ENCODE results near the gene CYB561. TPM values are rescaled to one million over a fixed set of nuclear protein-coding genes. Genes with fewer than 3 reads are reported as not detected.

The CYB561 gene
- total RNA-seq, 1 experiment from 2014 or later: 20.7 TPM

GRCh38 chr17:63399856-63400255, 46.2 kb downstream of the CYB561 start:
- peaks cover 10 to 15% of the 10 kb centered on the region in 2 experiments for H3K4me1 Mint-ChIP-seq
- Histone ChIP-seq H4K8ac (replicated peaks; ENCODE audit: insufficient read length, low read depth, low read length) (no peak overlapping the region), H3K23ac (ENCODE audit: insufficient read length, low read depth, low read length) (no peak overlapping the region), H3K56ac (ENCODE audit: insufficient read length, low read depth, low read length) (no peak overlapping the region), H4K20me1 (ENCODE audit: control insufficient read depth, insufficient read depth, insufficient read length) (no peaks in the 10 kb centered on the region), H2BK12ac (ENCODE audit: insufficient read length, low read depth, low read length) (no peak overlapping the region), H3K14ac (ENCODE audit: insufficient read depth, low read length) (no peak overlapping the region), H3K79me2 (ENCODE audit: insufficient read depth, low read length) (no peaks in the 10 kb centered on the region), H3K9me3 (ENCODE audit: control insufficient read depth, low read depth, low read length) (no peaks in the 10 kb centered on the region), H3K79me1 (ENCODE audit: insufficient read depth, low read depth, low read length, poor library complexity, severe bottlenecking) (no peaks in the 10 kb centered on the region), H3K27me3 (ENCODE audit: insufficient read depth, low read length) (no peaks in the 10 kb centered on the region), H2BK120ac (ENCODE audit: low read depth, low read length, poor library complexity, severe bottlenecking) (no peak overlapping the region), H3K18ac (ENCODE audit: insufficient read length, low read depth, low read length) (no peak overlapping the region), H3K27ac (ENCODE audit: insufficient read length, low read depth, low read length) (no peak overlapping the region), H3T11ph (ENCODE audit: low read length) (no peak overlapping the region), H2BK20ac (ENCODE audit: low read depth, low read length, poor library complexity, severe bottlenecking) (no peak overlapping the region), H2AFZ (ENCODE audit: low read length) (no peak overlapping the region), H2BK15ac (ENCODE audit: low read depth, low read length) (no peak overlapping the region), H3K23me2 (ENCODE audit: insufficient read length, low read depth, low read length, poor library complexity, severe bottlenecking) (no peaks in the 10 kb centered on the region), H2AK5ac (ENCODE audit: insufficient read length, low read length) (no peak overlapping the region), H3K4me2 (ENCODE audit: insufficient read depth, insufficient read length, low read length) (no peak overlapping the region), H4K5ac (ENCODE audit: insufficient read length, low read depth, low read length) (no peak overlapping the region), H3K4me1 (ENCODE audit: insufficient read depth, low read length) (no peaks in the 10 kb centered on the region), H3K9ac (ENCODE audit: extremely low read depth, insufficient read length, low read length) (no peak overlapping the region), H3K4ac (ENCODE audit: low read depth, low read length) (no peak overlapping the region), H2BK5ac (ENCODE audit: insufficient read length, low read length) (no peak overlapping the region), H4K91ac (ENCODE audit: insufficient read length, low read depth, low read length) (no peak overlapping the region)
- 0 out of 7 replicates have a peak overlapping the region, but pooled peaks of 1 of the 3 experiments have one; percentile 59 for H3K27ac Mint-ChIP-seq
- H3K4me3 Mint-ChIP-seq: no peak overlapping the region
- no peaks in the 10 kb centered on the region for H3K36me3 Mint-ChIP-seq (ENCODE audit: insufficient read depth in 1 of 3, low read depth in 3 of 3)
- WGBS (ENCODE audit: extremely low coverage, insufficient read length, low lambda C conversion rate): no CpG with 5 or more reads among the region's 4 CpGs
- DNase-seq: no peak
- TF ChIP-seq, protein P1, sequence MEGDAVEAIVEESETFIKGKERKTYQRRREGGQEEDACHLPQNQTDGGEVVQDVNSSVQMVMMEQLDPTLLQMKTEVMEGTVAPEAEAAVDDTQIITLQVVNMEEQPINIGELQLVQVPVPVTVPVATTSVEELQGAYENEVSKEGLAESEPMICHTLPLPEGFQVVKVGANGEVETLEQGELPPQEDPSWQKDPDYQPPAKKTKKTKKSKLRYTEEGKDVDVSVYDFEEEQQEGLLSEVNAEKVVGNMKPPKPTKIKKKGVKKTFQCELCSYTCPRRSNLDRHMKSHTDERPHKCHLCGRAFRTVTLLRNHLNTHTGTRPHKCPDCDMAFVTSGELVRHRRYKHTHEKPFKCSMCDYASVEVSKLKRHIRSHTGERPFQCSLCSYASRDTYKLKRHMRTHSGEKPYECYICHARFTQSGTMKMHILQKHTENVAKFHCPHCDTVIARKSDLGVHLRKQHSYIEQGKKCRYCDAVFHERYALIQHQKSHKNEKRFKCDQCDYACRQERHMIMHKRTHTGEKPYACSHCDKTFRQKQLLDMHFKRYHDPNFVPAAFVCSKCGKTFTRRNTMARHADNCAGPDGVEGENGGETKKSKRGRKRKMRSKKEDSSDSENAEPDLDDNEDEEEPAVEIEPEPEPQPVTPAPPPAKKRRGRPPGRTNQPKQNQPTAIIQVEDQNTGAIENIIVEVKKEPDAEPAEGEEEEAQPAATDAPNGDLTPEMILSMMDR (conservative IDR thresholded peaks at IDR 0.05): no peak
- no peaks in the 10 kb centered on the region for H3K27me3 Mint-ChIP-seq (ENCODE audit: low read depth)
- no peaks in the 10 kb centered on the region for H3K9me3 Mint-ChIP-seq

All from H9 (cell line).